Right atrium auricular region (tissue), 2 donors: Measurements from ENCODE around the gene GALK1. TPM values are rescaled to one million over a fixed set of nuclear protein-coding genes. Genes with fewer than 3 reads are reported as not detected.
A peak's percentile ranks its signal among the peaks of the same experiment; 100 is the strongest.

Experiments used
- DNase-seq: peaks from one replicate; pipeline ENCODE4 v3.0.0-alpha.2; 2019; ENCODE audit warnings: low spot score
- H3K27ac ChIP-seq, 2 donors: fragments of 200-600 bp; sonication (generic); 1 replicate in 1 of 2; 2 replicates in 1 of 2; pipeline ENCODE4 v1.5.1; 2016 to 2019
- H3K27me3 ChIP-seq, 2 donors: fragments of 200-600 bp; sonication (generic); one replicate each; pipeline versions ENCODE4 v1.5.1 to v1.6.0; 2017 to 2019
- H3K36me3 ChIP-seq: fragments of 200-600 bp; sonication (generic); one replicate; pipeline ENCODE4 v1.5.1; 2016
- H3K4me1 ChIP-seq, 2 donors: fragments of 200-600 bp; sonication (generic); one replicate each; pipeline versions ENCODE4 v1.5.1 to v1.6.0; 2017 to 2019
- H3K4me3 ChIP-seq, 2 donors: fragments of 200-600 bp; sonication (generic); 1 replicate in 1 of 2; 2 replicates in 1 of 2; pipeline ENCODE4 v1.5.1; 2017 to 2019; ENCODE audit warnings: mild to moderate bottlenecking in 1 of 2, moderate library complexity in 1 of 2
- H3K9me3 ChIP-seq, 2 donors: fragments of 200-600 bp; sonication (generic); one replicate each; pipeline ENCODE4 v1.5.1; 2019
- total RNA-seq, 2 donors: library from RNA; depleted of rRNA; stranded (reverse); fragments of >200 nt; gene quantifications; one replicate each; pipeline ENCODE4 v1.1.0, GENCODE V29; 2016
- TF ChIP-seq, protein P1 (sequence below), 2 donors: fragments of 200-600 bp; sonication (generic); IDR thresholded peaks; one replicate each; pipeline ENCODE4 v1.5.1; 2019; ENCODE audit warnings: antibody characterized with exemption in 2 of 2

GALK1 gene
- total RNA-seq, 2 donors from 2014 or later = 19.6 to 21.0 TPM

DNA sequence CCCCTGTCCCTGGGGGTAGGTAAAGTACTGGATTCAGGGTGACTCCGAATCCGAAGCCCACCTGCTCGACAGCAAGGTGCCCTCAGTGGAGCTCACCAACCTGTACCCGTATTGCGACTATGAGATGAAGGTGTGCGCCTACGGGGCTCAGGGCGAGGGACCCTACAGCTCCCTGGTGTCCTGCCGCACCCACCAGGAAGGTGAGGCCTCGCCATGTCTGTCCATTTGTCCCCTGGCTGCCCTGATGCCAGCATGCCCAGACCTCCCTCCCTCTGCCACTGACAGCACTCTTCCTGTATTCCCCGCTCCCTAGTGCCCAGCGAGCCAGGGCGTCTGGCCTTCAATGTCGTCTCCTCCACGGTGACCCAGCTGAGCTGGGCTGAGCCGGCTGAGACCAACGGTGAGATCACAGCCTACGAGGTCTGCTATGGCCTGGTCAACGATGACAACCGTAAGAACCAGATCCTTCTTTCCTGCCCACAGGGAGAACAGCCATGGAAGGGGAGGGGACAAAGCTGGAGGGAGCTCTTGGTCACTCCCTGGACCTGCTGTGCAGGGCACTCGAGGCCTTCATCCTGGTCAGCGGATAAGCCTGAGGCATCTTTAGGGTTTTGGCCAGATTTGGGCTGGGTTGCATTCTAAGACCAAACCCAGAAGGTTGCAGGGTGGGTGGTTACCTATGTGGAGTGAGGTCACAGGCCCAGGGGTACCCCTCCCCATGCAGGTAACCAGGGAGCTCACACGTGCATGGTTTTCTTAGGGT is 14.2 kb downstream of the GALK1 start:
- peaks cover 0 to 31% of the 10 kb centered on the region in 2 donors for H3K4me1 ChIP-seq
- no peak overlapping the region for H3K27ac ChIP-seq
- no peak overlapping the region for H3K4me3 ChIP-seq
- H3K36me3 ChIP-seq = no peaks in the 10 kb centered on the region
- H3K27me3 ChIP-seq = no peaks in the 10 kb centered on the region
- TF ChIP-seq, protein P1, sequence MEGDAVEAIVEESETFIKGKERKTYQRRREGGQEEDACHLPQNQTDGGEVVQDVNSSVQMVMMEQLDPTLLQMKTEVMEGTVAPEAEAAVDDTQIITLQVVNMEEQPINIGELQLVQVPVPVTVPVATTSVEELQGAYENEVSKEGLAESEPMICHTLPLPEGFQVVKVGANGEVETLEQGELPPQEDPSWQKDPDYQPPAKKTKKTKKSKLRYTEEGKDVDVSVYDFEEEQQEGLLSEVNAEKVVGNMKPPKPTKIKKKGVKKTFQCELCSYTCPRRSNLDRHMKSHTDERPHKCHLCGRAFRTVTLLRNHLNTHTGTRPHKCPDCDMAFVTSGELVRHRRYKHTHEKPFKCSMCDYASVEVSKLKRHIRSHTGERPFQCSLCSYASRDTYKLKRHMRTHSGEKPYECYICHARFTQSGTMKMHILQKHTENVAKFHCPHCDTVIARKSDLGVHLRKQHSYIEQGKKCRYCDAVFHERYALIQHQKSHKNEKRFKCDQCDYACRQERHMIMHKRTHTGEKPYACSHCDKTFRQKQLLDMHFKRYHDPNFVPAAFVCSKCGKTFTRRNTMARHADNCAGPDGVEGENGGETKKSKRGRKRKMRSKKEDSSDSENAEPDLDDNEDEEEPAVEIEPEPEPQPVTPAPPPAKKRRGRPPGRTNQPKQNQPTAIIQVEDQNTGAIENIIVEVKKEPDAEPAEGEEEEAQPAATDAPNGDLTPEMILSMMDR (IDR thresholded peaks at IDR 0.05) = no peak
- no peaks in the 10 kb centered on the region for H3K9me3 ChIP-seq
- no peak for DNase-seq

DNA sequence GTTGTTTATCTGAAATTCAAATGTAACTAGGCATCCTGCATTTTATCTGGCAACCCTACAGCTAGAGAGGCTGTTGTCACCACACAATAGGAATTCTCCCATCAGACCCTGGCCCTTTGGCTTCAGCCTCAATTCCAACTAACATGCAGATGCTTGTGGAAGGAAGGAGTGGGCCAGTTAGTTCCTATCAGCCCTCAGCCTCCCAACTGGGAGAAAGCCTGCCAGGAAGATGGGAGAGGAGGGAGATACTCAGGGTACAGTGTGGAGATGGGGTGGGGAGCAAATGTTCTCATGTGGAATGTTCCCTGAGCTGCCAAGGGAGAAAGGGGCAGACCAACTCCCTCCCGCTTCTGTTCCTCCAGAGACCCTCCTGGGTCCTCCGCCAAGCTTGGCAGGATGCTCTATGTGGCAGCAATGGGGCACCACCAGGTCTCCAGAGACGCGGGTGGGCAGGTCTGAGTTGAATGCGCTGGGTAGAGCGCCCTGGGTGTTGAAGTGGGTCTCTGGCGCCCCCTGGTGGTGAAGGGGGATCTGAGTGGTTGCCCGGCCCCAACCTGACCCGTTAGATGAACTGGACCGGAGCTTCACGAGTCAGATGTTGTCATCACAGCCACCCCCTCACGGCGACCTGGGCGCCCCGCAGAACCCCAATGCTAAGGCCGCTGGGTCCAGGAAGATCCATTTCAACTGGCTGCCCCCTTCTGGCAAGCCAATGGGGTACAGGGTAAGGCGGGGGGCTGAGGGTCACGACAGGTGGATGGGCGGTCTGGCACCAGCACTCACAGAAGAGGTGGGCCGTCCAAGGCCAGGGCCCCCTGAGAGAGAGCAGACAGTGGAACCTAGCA is 15.2 kb downstream of the GALK1 start:
- no peaks in the 10 kb centered on the region for H3K9me3 ChIP-seq
- H3K27me3 ChIP-seq = no peaks in the 10 kb centered on the region
- H3K4me1 ChIP-seq = peaks cover 0 to 31% of the 10 kb centered on the region in 2 donors
- no peak overlapping the region for H3K27ac ChIP-seq
- peak; percentile 91 for DNase-seq
- H3K4me3 ChIP-seq = no peak overlapping the region
- TF ChIP-seq, protein P1 (IDR thresholded peaks at IDR 0.05) = peak; percentile 90 to 97
- H3K36me3 ChIP-seq = no peaks in the 10 kb centered on the region

DNA sequence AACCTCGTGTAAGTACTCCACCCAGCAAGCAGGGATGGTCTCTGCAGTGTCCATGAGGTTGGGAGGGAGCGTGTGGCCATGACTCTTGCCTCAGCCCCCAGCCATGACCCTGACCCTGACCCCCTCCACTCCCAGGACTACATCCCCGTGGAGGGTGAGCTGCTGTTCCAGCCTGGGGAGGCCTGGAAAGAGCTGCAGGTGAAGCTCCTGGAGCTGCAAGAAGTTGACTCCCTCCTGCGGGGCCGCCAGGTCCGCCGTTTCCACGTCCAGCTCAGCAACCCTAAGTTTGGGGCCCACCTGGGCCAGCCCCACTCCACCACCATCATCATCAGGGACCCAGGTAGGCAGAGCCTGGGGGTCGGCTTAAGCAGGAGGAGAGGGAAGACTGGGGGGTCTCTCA is 16.3 kb downstream of the GALK1 start:
- no peak for DNase-seq
- H3K36me3 ChIP-seq = no peaks in the 10 kb centered on the region
- no peak overlapping the region for H3K4me3 ChIP-seq
- TF ChIP-seq, protein P1 (IDR thresholded peaks at IDR 0.05) = no peak
- no peaks in the 10 kb centered on the region for H3K9me3 ChIP-seq
- H3K4me1 ChIP-seq = peaks cover 0 to 21% of the 10 kb centered on the region in 2 donors
- no peak overlapping the region for H3K27ac ChIP-seq
- no peaks in the 10 kb centered on the region for H3K27me3 ChIP-seq

DNA sequence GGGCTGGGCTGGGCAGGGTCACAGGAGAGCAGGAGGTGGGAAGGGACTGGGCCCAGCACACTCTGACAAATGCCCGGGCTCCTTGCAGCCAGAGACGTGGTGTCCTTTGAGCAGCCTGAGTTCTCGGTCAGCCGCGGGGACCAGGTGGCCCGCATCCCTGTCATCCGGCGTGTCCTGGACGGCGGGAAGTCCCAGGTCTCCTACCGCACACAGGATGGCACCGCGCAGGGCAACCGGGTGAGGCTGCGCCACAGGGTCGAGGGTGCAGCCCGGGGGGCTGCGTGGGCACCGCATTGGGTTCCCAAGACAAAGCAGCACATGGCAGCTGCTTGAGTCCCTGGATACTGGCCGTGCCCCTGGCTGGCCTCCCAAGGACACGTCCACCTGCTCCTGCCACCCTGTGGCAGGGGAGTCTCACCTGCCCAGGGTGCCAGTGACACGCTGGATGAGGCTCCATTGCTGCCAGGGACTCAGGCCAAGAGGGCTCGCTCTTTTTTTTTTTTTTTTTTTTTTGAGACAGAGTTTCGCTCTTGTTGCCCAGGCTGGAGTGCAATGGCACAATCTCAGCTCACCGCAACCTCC is 21.3 kb downstream of the GALK1 start:
- Histone ChIP-seq H3K9me3 (no peaks in the 10 kb centered on the region), H3K27ac (no peak overlapping the region), H3K27me3 (no peaks in the 10 kb centered on the region), H3K4me1 (peaks cover 0 to 6% of the 10 kb centered on the region in 2 donors), H3K36me3 (no peaks in the 10 kb centered on the region), H3K4me3 (no peak overlapping the region)
- no peak for DNase-seq
- TF ChIP-seq, protein P1 (IDR thresholded peaks at IDR 0.05) = no peak

DNA sequence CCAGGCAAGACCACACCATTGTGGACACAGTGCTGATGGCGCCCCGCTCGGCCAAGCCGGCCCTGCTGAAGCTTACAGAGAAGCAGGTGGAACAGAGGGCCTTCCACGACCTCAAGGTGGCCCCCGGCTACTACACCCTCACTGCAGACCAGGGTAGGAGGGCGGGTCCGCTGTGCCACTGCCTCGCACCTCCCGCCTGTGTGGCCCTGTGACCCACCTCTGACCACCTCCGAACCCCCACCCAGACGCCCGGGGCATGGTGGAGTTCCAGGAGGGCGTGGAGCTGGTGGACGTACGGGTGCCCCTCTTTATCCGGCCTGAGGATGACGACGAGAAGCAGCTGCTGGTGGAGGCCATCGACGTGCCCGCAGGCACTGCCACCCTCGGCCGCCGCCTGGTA is 22.7 kb downstream of the GALK1 start:
- Histone ChIP-seq H3K9me3 (no peaks in the 10 kb centered on the region), H3K4me1 (peaks cover 0 to 8% of the 10 kb centered on the region in 2 donors), H3K27me3 (no peaks in the 10 kb centered on the region), H3K4me3 (no peak overlapping the region), H3K36me3 (no peaks in the 10 kb centered on the region), H3K27ac (no peak overlapping the region)
- TF ChIP-seq, protein P1 (IDR thresholded peaks at IDR 0.05) = no peak
- no peak for DNase-seq
